Stimulated activated CD4-positive, alpha-beta T cell treated with anti-CD3 and anti-CD28 coated beads, Interleukin-12 subunit alpha, Interleukin-12 subunit beta, amount 100 ng/mL, for 48 hours (primary cell): Measurements from ENCODE around the gene ATP6V0D1.
"Not testable (repeated sequence)": the region's sequence is repeated elsewhere in the genome, so short reads cannot be mapped to it uniquely, and the experiment has no call there.

Experiments
- DNase-seq, 3 donors: peaks; one replicate each; pipeline ENCODE4 v3.0.0-alpha.2; 2020; ENCODE audit warnings: low read depth in 2 of 3, low spot score in 1 of 3

ATP6V0D1 gene

GRCh38 chr16:67429799-67430503 lies 51.0 kb downstream of the ATP6V0D1 start:
- no peak for DNase-seq

- DNase-seq, result no peak
These were observed 51.7 kb downstream of the ATP6V0D1 start for GRCh38 chr16:67429053-67429798.

- peak; percentile 36 to 51 (median 49) for DNase-seq
These were observed 52.7 kb downstream of the ATP6V0D1 start for GRCh38 chr16:67428146-67428731.

- DNase-seq, result no peak
These were observed 54.0 kb downstream of the ATP6V0D1 start for GRCh38 chr16:67426950-67427349.

GRCh38 chr16:67426022-67426421 lies 54.9 kb downstream of the ATP6V0D1 start:
- no peak for DNase-seq

- no peak for DNase-seq
These were observed 55.4 kb downstream of the ATP6V0D1 start for GRCh38 chr16:67425580-67425979.

- no peak for DNase-seq
These were observed 55.9 kb downstream of the ATP6V0D1 start for GRCh38 chr16:67425061-67425460.

- no peak for DNase-seq
These were observed 56.7 kb downstream of the ATP6V0D1 start for GRCh38 chr16:67424261-67424615.

- no peak for DNase-seq
These were observed 57.2 kb downstream of the ATP6V0D1 start for GRCh38 chr16:67423611-67424260.

- no peak for DNase-seq
These were observed 57.9 kb downstream of the ATP6V0D1 start for GRCh38 chr16:67423015-67423414.

GRCh38 chr16:67421030-67421429 lies 59.9 kb downstream of the ATP6V0D1 start:
- DNase-seq, result no peak

- DNase-seq, result no peak
These were observed 61.0 kb downstream of the ATP6V0D1 start for GRCh38 chr16:67419931-67420330.

GRCh38 chr16:67419502-67419901 lies 61.5 kb downstream of the ATP6V0D1 start:
- no peak for DNase-seq

GRCh38 chr16:67417333-67418061 lies 63.5 kb downstream of the ATP6V0D1 start:
- no peak for DNase-seq

- DNase-seq, result peak in 2 of 3 donors; percentile 22 to 50
These were observed 64.8 kb downstream of the ATP6V0D1 start, which contains the start of gene ZDHHC1 for GRCh38 chr16:67415872-67416793. TSS of gene ZDHHC1 (minus strand) at chr16:67416477. CDS start at chr16:67407775, 8,702 bp downstream.

- DNase-seq, result not testable (repeated sequence)
These were observed 65.5 kb downstream of the ATP6V0D1 start for GRCh38 chr16:67415421-67415820.

GRCh38 chr16:67413978-67414911 lies 66.7 kb downstream of the ATP6V0D1 start:
- DNase-seq, result no peak

- no peak for DNase-seq
These were observed 68.7 kb downstream of the ATP6V0D1 start for GRCh38 chr16:67412294-67412693.

GRCh38 chr16:67411339-67411738 lies 69.6 kb downstream of the ATP6V0D1 start:
- no peak for DNase-seq
